Measurements from ENCODE around the gene CROT.

CROT gene

DNA sequence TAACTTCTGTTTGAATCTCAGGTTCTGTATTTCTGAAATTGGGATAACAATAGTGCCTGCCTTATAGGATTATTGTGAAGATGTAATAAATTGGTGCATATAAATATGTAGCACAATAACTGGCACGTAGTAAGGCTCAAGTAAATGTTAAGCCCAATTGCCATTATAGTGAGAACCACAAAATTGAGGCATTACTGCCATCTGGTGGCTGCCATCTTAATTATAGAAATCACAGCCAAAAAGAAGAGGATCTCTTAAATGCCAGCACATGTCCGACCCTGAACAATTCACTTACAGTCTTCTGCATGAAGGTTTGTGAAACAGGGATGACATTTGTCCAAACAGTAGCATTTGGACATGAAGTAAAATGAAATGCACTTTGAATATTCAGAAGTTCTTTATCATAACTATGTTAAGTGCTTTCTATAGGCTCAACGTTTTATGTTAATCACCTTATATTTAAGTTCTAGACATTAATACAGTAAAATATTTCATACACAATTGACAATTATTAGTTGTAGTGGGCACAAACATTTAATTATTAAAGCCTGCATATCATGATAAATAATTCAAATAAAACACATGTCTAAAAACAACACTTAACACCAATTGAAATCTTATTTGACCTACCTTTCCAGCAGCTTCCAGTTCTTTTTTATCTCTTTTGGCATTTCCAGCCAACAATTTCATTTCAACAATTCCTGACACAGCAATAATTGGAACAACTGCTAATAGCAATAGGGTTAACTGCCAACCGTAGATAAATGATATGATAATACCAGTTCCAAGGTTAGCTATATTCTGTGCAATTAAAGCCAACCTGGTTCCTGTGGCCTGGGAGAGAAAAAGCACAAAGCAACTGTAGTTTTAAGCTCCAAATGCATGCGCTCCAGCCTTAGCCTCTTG, 71.5 kb downstream of the CROT start:
- DNase-seq, result peak; percentile 86

DNA sequence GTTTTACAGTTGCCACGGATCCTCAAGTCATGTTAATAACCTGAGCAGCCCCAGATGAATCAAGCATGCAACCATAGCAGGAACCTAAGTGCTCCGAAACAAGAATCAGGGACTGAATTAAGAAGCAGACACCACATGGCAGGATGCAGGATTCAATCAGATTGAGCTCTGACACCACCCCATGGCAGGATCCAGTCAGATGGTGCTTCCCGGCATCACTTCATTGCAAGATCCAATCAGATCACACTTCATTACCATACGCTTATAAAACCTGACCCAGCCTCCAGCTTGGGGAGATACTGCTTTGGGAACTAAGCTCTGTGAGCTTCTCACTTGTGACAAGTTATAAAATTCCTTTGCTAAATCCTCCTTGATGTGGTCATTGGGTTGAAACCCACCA, 74.7 kb downstream of the CROT start:
- peak; percentile 15 for DNase-seq

DNA sequence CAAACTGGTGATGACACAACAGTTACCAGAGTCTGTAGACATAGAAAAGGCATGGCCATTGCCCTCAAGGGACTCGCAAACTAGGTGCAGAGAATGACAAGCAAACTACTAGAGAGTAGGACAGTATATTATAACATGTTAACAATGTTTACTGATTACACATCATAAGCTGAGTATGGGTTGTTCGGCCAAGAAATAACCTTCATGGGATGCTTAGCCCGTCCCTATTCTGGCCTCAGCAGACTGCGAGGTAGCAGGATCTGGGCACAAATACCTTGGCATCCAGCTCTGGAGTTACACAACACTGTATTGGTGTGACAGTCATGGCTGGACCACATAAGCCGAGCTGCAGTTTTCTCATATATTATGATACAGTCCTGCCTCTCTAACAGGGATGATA, 78.6 kb downstream of the CROT start:
- no peak for DNase-seq

DNA sequence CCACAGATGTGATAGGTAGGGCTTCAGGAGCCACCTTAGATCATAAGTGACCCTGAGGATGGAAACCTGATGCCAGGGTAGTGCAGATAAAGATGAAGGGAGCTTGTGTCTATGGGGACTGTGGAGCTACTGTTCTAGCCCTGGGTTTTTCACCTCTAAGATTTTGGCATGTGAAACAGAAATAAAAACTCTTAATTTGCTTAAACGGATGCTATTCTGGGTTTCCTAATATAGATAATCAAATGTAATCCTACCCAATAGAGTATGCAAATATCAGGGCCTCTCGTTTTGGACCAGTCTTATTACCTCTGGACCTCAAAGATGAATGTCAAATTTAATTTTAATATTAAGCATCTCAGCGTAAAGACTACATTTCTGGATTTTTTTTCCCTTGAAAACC, 80.7 kb downstream of the CROT start:
- no peak for DNase-seq

DNA sequence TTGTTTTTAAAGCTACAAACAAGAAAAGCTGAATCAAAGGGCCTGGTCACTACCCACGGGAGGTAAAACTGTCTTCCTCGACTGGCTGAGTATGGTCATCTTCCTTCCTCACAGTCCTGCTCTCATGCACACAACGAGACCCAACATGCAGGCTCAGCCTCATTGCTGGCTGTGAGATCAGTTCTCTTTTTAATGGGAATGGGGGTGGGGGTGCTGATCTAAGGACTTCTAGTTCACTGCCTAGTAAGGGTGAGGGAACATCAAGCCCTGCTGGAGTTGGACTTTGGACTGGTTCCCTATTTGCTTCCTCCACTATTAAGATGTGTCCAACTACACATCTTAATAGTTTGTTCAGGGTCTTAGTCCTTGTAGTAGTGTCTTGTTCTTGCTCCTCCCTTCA, 81.8 kb downstream of the CROT start:
- DNase-seq, result no peak

DNA sequence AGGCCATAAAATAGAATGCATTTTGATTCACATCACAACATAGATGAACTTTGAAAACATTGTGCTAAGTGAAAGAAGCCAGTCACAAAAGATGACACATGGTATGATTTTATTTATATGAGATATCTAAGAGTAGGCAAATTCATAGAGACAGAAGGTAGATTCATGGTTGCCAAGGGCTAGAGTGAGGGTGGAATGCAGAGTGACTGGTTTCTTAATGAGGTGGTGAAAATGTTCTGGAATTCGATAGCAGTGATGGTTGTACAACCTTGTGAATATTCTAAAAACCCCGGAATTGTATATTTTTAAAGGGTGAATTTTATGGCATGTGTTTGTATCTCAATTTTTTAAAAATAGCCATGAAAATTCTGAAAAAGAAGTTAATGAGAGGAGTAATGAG, 87.1 kb downstream of the CROT start:
- no peak for DNase-seq

DNA sequence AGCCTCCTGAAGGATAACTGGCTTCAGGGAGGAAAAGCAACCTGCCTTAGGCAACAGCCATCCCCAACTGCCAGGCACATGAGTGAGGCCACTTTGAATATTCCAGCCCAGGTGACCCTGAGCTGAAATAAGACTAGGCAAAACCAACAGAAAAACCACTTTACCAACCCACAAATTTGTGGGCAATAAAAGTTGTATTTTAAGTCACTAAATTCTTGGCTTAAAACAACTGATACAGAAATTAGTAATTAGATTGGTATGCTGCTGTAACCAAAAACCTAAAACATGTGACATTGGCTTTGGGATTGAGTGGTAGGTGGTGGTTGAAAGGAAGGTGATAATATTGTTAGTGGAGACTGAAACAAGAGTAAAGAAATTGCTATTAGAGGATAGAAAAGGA, 90.1 kb downstream of the CROT start:
- no peak for DNase-seq

DNA sequence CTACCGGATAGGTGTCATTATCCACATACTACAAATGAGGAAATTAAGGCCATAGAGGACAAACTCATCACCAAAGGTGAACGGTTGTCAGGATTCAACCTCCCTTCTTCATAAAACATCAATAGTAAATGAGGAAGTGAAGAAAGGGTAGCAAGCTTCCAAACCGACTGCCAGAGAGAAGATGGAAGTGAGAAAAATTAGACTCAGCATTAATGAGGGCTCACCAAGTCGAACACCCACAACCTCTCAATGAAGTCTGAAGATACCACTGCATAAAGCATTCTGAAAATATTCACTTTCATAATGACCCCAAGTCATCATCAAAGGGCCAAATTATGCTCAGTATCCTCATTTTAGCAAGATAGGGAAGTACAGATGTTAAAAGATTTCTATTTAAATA, 100.4 kb downstream of the CROT start:
- DNase-seq, result no peak

DNA sequence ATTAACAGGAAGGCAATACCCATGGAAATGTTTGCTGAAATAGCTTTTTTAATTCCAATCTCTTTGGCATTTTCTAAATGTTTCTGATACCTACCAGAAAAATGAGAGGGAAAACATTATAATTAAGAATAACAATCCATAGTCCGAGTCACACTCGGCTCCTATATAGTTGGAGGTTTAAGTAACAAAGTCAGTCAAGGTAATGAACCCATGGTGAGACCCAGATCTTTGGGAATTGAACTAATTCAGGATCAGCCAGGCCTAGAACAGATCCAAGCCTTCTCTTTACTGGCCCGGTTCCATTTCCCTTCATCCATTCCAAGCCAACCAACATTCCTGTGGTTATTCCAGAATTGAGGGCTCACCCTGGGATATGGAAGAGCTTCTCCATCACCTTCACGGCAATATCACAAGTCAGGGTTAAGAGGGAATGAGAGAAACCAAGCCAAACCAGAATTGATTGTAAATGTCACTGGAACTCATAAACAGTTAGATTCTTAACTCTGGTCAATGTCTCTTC, 101.7 kb downstream of the CROT start:
- DNase-seq, result no peak

DNA sequence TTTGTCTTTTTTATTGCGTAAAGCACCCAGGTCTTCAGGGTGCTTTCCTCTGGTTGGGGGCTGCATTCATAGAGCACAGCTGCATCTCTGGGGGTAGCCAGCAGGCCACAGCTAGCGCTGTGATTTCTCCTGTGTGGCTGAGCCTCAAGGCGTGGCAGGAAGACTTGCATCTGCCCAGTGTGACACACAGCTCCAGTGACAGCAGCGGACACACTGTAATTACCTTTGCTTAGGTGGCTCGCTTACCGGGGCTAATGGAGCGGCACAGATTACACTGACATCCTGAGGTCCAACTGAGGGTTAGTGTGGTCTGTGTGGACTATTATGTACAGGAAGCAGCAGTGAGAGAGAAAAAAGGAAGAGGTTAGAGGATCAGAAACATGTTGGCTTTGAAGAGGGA, 102.9 kb downstream of the CROT start:
- peak; percentile 47 for DNase-seq
